NCI-H1105 (cell line): ENCODE measurements around the gene SRP9.

Source experiments
- DNase-seq: peaks from one replicate; lab custom pipeline; 2025; lab: John Stamatoyannopoulos, UW

Gene SRP9

DNA sequence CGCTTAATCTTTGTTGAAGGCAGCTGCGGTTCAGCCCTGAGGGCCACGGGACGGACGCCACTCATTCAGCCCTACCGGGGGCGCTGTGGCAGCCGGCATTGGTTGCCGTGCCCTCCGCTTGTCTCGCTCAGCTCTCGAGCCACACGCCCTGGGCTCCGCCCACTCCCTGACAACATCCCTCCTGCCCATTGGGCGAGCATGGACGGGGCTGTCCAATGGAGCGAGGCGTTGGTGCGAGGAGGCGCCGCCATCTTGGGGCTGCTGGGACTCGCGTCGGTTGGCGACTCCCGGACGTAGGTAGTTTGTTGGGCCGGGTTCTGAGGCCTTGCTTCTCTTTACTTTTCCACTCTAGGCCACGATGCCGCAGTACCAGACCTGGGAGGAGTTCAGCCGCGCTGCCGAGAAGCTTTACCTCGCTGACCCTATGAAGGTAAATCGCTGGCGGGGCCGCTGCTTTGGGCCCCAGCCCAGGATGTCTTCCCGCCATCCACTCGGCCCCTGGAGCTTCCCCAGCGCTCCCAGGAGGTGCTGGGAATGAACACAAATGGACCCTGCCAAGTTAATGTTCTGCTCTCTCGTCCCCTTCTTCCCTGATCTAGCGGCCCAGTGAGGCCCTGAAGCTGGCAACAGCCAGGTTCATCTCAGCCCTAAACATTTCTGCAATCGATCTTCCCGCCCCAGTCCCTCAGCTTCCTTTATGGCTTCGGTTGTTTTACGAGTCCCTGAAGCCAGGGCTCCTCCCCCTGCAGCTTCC, at the start of gene SRP9:
SRP9 (plus strand) TSS at position 244 of the 754 bp plus-strand sequence; CDS start at position 359, 115 bp downstream.
- peak; percentile 93 for DNase-seq

- no peak for DNase-seq
Measured at GRCh38 chr1:225731491-225731890, 46.1 kb upstream of the SRP9 start.

- no peak for DNase-seq
Measured at GRCh38 chr1:225733254-225733653, 44.4 kb upstream of the SRP9 start.

GRCh38 chr1:225735252-225736149, 42.1 kb upstream of the SRP9 start:
- no peak for DNase-seq

- DNase-seq, result no peak
Measured at GRCh38 chr1:225736437-225737098, 41.1 kb upstream of the SRP9 start.

DNA sequence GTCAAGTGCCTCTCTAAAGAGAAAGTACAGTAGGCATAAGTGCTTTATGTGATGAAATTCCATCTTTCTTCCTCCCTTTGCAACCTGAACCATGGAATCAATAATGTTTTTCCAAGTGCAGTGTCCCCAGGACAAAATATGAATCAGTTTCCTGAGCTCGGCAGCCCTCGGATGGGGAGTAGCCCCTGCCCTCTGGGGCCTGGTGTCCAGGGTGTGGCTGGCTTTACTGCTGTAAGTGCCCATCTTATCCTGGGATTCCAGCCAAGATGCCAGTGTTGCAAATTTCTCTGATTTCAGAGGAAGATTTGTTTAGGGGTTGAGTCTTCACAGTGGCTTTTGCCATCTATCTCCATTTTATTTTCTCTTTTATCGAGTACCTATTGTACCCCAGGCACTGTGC, 40.5 kb upstream of the SRP9 start:
- no peak for DNase-seq

DNA sequence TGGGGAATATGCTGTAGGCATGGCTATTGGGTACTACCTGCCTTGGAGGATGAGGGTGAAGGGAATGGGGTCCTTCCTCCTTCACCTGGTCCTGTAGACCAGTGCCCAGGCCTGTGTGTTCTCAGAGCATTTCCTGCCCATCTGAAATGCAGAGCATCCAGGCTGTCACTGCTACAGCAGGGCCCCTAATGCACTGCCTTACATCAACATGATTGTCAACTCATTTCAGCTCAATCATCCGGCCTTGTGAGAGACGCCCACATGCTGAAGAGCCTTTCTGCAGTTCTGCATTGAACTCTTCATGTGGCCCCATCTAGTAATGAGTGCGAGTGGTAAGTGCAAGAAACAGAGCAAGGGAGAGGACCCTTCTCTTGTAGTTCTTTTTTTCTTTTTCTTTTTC, 39.8 kb upstream of the SRP9 start:
- no peak for DNase-seq

GRCh38 chr1:225738763-225739162, 38.9 kb upstream of the SRP9 start:
- no peak for DNase-seq

- DNase-seq, result no peak
Measured at GRCh38 chr1:225739542-225740107, 38.0 kb upstream of the SRP9 start.

- DNase-seq, result no peak
Measured at GRCh38 chr1:225744745-225745144, 32.9 kb upstream of the SRP9 start.

- no peak for DNase-seq
Measured at GRCh38 chr1:225745273-225745672, 32.4 kb upstream of the SRP9 start.

DNA sequence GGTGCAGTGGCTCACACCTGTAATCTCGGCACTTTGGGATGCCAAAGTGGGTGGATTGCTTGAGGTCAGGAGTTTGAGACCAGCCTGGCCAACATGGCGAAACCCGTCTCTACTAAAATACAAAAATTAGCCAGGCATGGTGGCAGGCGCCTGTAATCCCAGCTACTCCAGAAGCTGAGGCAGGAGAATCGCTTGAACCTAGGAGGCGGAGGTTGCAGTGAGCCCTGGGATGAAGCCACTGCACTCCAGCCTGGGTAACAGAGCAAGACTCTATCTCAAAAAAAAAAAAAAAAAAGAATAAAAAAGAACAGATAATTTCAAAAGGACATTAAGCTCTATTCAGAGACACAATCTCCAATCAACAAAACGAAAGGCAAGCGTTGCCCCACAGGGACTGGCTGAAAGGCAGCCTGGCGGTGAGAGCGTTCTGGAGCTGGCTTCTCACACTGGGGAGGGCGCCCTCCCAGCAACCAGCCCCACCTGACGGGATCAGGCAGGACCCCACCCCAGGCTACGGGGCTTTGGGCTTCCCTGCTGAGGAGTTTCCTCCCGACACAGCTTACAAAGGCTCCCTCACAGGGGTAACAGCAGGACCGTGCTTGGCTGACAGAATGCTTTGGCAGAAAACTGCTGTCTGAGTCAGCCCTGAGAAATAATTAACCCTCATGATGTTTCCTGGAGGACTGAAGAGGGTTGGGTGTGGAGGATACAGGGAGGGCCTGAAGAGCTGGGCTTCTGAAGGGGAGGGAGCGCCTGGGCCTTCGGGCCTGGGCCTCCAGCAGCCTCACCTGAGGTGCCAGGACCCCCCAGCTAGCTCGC, 31.1 kb upstream of the SRP9 start:
- no peak for DNase-seq

DNA sequence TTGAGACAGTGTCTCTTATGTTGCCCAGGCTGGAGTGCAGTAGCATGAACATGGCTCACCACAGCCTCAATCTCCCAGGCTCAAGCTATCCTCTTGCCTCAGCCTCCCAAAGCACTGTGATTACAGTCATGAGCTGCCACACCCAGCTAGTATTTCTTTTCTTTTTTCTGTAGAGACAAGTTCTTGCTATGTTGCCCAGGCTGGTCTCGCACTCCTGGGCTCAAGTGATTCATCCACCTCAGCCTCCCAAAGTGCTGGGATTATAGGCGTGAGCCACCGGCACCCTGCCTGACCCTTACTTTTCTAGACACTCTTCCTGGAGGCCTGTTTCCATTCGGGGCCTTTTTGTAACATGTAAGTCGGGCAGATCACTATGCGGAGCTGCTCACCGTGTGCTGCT, 30.1 kb upstream of the SRP9 start:
- no peak for DNase-seq

- no peak for DNase-seq
Measured at GRCh38 chr1:225748529-225748928, 29.1 kb upstream of the SRP9 start.

DNA sequence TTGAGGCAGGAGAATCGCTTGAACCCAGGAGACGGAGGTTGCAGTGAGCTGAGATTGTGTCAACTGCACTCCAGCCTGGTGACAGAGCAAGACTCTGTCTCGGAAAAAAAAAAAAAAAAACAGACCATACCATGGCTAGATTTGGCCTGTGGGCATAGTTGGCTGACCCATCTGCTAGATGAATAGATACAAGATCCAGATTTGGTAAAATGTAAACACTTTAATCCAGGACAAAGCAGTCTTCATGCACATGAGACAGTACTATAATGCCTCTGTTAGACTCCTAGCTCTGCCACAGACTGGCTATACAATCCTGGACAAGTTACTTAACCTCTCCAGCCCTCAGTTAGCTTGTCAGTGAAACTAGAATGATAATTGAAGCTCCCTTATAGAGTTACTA, 27.9 kb upstream of the SRP9 start:
- DNase-seq, result no peak

DNA sequence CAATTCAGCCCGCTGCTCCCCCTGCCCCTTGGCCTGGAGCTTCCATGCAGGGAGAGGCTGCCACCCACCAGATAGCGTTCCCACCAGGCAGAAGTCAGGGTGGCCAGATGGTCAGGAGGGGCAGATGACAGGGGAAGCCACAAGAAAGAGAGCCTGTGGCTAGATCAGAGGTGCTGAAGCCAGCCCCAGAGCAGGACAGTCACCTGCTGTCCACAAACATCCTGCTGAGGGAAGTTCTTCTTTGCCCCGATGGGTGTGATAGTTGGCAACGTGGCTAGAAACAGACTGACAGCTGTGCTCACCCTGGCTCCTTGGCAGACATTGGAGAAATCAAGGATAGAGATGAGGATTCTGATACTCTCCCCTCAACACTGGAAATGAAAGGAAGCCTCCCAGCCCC, 27.2 kb upstream of the SRP9 start:
- DNase-seq, result no peak

GRCh38 chr1:225750875-225751824, 26.5 kb upstream of the SRP9 start:
- no peak for DNase-seq

- no peak for DNase-seq
Measured at GRCh38 chr1:225752245-225752644, 25.4 kb upstream of the SRP9 start.

GRCh38 chr1:225754940-225755641, 22.5 kb upstream of the SRP9 start:
- DNase-seq, result no peak
